GM18873 (cell line): Measurements from ENCODE around the gene TMC4.
"Not testable (repeated sequence)": the region's sequence is repeated elsewhere in the genome, so short reads cannot be mapped to it uniquely, and the experiment has no call there.

Experiments used
- ATAC-seq: cut with Tn5 transposase; IDR thresholded peaks from one replicate; pipeline ENCODE4 v1.9.1; 2021; ENCODE audit warnings: mild to moderate bottlenecking, moderate library complexity, moderate number of reproducible peaks; ENCODE audit not compliant: unreplicated experiment, low FRiP score

The TMC4 gene

GRCh38 chr19:54180691-54181091 is 7.7 kb upstream of the TMC4 start:
- no peak for ATAC-seq

GRCh38 chr19:54179921-54180461 is 7.0 kb upstream of the TMC4 start:
- no peak for ATAC-seq

GRCh38 chr19:54179262-54179852 is 6.4 kb upstream of the TMC4 start:
- ATAC-seq, result no peak

- no peak for ATAC-seq
Measured at GRCh38 chr19:54178581-54179261, 5.8 kb upstream of the TMC4 start.

GRCh38 chr19:54173951-54174834 is 1.2 kb upstream of the TMC4 start:
- ATAC-seq, result no peak

GRCh38 chr19:54173359-54173699 is 369 bp upstream of the TMC4 start:
- ATAC-seq, result no peak

GRCh38 chr19:54171736-54172431 is 1.1 kb downstream of the TMC4 start:
- ATAC-seq, result not testable (repeated sequence)

- no peak for ATAC-seq
Measured at GRCh38 chr19:54169149-54169740, 3.7 kb downstream of the TMC4 start.

- ATAC-seq, result no peak
Measured at GRCh38 chr19:54168174-54168917, 4.6 kb downstream of the TMC4 start.

GRCh38 chr19:54165222-54165621 is 7.7 kb downstream of the TMC4 start:
- no peak for ATAC-seq

- ATAC-seq, result no peak
Measured at GRCh38 chr19:54164369-54165068, 8.4 kb downstream of the TMC4 start.

GRCh38 chr19:54162884-54163283 is 10.1 kb downstream of the TMC4 start:
- ATAC-seq, result no peak

GRCh38 chr19:54162241-54162805 is 10.6 kb downstream of the TMC4 start:
- no peak for ATAC-seq

GRCh38 chr19:54160854-54161253 is 12.1 kb downstream of the TMC4 start:
- no peak for ATAC-seq

- ATAC-seq, result no peak
Measured at GRCh38 chr19:54160182-54160811, 12.7 kb downstream of the TMC4 start.

GRCh38 chr19:54159352-54160181 is 13.4 kb downstream of the TMC4 start, which contains the start of gene LENG1:
Gene LENG1 (minus strand): TSS chr19:54159721. CDS start chr19:54159695, 26 bp downstream.
- peak; percentile 94 for ATAC-seq

GRCh38 chr19:54158812-54159351 is 14.1 kb downstream of the TMC4 start:
- ATAC-seq, result peak; percentile 0
